SK-N-SH (cell line): ENCODE data around the gene CFAP58. TPM values are rescaled to one million over a fixed set of nuclear protein-coding genes. Genes with fewer than 3 reads are reported as not detected.

ENCODE experiments used
- CTCF ChIA-PET: fragments of 300-600, 350-600 bp; formaldehyde crosslinking; extraction: SDS; loops from one replicate; lab custom pipeline; 2021; lab: Yijun Ruan, JAX
- POLR2A ChIA-PET: fragments of 350-600 bp; sonication (Branson Sonifier 250); formaldehyde crosslinking; extraction: SDS; loops from one replicate; lab custom pipeline; 2020; ENCODE audit warnings: antibody characterized with exemption, inconsistent platforms; lab: Yijun Ruan, JAX
- DNase-seq: peaks from one replicate; pipeline ENCODE4 v3.0.0; 2012
- H2AFZ ChIP-seq: fragments of 200-600 bp; sonication (generic); 2 replicates; pipeline ENCODE4 v1.8.1; 2016; ENCODE audit warnings: antibody characterized with exemption, mild to moderate bottlenecking, low read depth
- H3F3A ChIP-seq: fragments of 200-600 bp; sonication (generic); replicated peaks from 2 replicates; pipeline ENCODE3; 2016; ENCODE audit warnings: antibody characterized with exemption, mild to moderate bottlenecking; ENCODE audit not compliant: insufficient read depth
- H3K27ac ChIP-seq, 2 experiments: fragments of 200-500 bp in 1 of 2; fragments of 200-600 bp in 1 of 2; sonication (Bioruptor generic) in 1 of 2; sonication (generic), shearing (Covaris generic) in 1 of 2; 2 replicates each; pipeline versions ENCODE4 v1.5.1 to v1.6.1; 2014 to 2016; ENCODE audit warnings: low read depth in 2 of 2, inconsistent platforms in 1 of 2, low read length in 1 of 2, mild to moderate bottlenecking in 1 of 2, mixed read lengths in 1 of 2
- H3K27me3 ChIP-seq: fragments of 200-600 bp; sonication (generic), shearing (Covaris generic); 2 replicates; pipeline ENCODE4 v1.6.1; 2016; ENCODE audit warnings: mixed run types; ENCODE audit not compliant: insufficient read depth
- H3K36me3 ChIP-seq, 2 experiments: fragments of 200-500 bp in 1 of 2; fragments of 200-600 bp in 1 of 2; sonication (Bioruptor generic) in 1 of 2; sonication (generic) in 1 of 2; replicated peaks in 1 of 2; 2 replicates each; pipeline versions ENCODE3 to v1.5.1; 2014 to 2016; ENCODE audit warnings: low read length in 1 of 2, mild to moderate bottlenecking in 1 of 2; ENCODE audit not compliant: insufficient read depth in 2 of 2, control insufficient read depth in 1 of 2
- H3K4me1 ChIP-seq, 2 experiments: fragments of 200-500 bp in 1 of 2; fragments of 200-600 bp in 1 of 2; sonication (Bioruptor generic) in 1 of 2; sonication (generic), shearing (Covaris generic) in 1 of 2; 2 replicates each; pipeline versions ENCODE4 v1.5.1 to v1.6.1; 2014 to 2016; ENCODE audit warnings: low read depth in 1 of 2, low read length in 1 of 2, mixed run types in 1 of 2; ENCODE audit not compliant: insufficient read depth in 2 of 2, control insufficient read depth in 1 of 2
- H3K4me2 ChIP-seq: fragments of 200-600 bp; sonication (generic), shearing (Covaris generic); 2 replicates; pipeline ENCODE4 v1.6.1; 2017; ENCODE audit warnings: mixed run types
- H3K4me3 ChIP-seq, 2 experiments: fragments of 200-500 bp in 1 of 2; fragments of 200-600 bp in 1 of 2; sonication (Bioruptor generic) in 1 of 2; sonication (generic), shearing (Covaris generic) in 1 of 2; 2 replicates each; pipeline versions ENCODE4 v1.5.1 to v1.8.1; 2014 to 2016; ENCODE audit warnings: low read depth in 2 of 2, inconsistent platforms in 1 of 2, low read length in 1 of 2, mild to moderate bottlenecking in 1 of 2, mixed read lengths in 1 of 2, moderate library complexity in 1 of 2
- H3K79me2 ChIP-seq: fragments of 200-600 bp; sonication (generic); 2 replicates; pipeline ENCODE4 v1.8.1; 2017; ENCODE audit warnings: mild to moderate bottlenecking; ENCODE audit not compliant: insufficient read depth
- H3K9ac ChIP-seq: fragments of 200-600 bp; sonication (generic); 2 replicates; pipeline ENCODE4 v1.6.1; 2017; ENCODE audit warnings: mixed run types
- H3K9me2 ChIP-seq: fragments of 200-600 bp; sonication (generic); 2 replicates; pipeline ENCODE4 v1.6.1; 2017; ENCODE audit warnings: mixed run types
- H3K9me3 ChIP-seq: fragments of 200-600 bp; sonication (generic); 2 replicates; pipeline ENCODE4 v1.6.1; 2017; ENCODE audit warnings: mixed run types, mild to moderate bottlenecking, moderate library complexity
- H4K20me1 ChIP-seq: fragments of 200-600 bp; sonication (generic); 2 replicates; pipeline ENCODE4 v1.6.1; 2017; ENCODE audit warnings: mild to moderate bottlenecking, mixed run types; ENCODE audit not compliant: insufficient read depth
- EP300 ChIP-seq, 2 experiments: IDR thresholded peaks; 2 replicates each; pipeline versions ENCODE4 v1.4.0 to v1.6.1; 2012; ENCODE audit warnings: borderline replicate concordance in 1 of 2, low read depth in 1 of 2, low read length in 1 of 2
- FOSL2 ChIP-seq: IDR thresholded peaks from 2 replicates; pipeline ENCODE4 v1.4.0; 2012; ENCODE audit warnings: low read depth, mild to moderate bottlenecking, moderate library complexity, borderline replicate concordance
- GABPA ChIP-seq: IDR thresholded peaks from 2 replicates; pipeline ENCODE4 v1.4.0; 2012; ENCODE audit warnings: low read depth, mild to moderate bottlenecking
- MEF2A ChIP-seq: IDR thresholded peaks from 2 replicates; pipeline ENCODE4 v1.4.0; 2012; ENCODE audit warnings: low read depth, borderline replicate concordance
- NFIC ChIP-seq: IDR thresholded peaks from 2 replicates; pipeline ENCODE4 v1.4.0; 2012; ENCODE audit warnings: borderline replicate concordance
- POLR2AphosphoS5 ChIP-seq: IDR thresholded peaks from 2 replicates; pipeline ENCODE4 v1.6.1; 2012; ENCODE audit warnings: low read depth, low read length
- RAD21 ChIP-seq: IDR thresholded peaks from 2 replicates; pipeline ENCODE4 v1.6.1; 2012; ENCODE audit warnings: mild to moderate bottlenecking, low read length
- RXRA ChIP-seq: IDR thresholded peaks from 2 replicates; pipeline ENCODE4 v1.4.0; 2012; ENCODE audit warnings: low read depth, mild to moderate bottlenecking, borderline replicate concordance
- SMC3 ChIP-seq: IDR thresholded peaks from 2 replicates; pipeline ENCODE4 v1.6.1; 2012; ENCODE audit warnings: low read depth, low read length, improper control_type of control experiment
- TEAD4 ChIP-seq: IDR thresholded peaks from 2 replicates; pipeline ENCODE4 v1.4.0; 2012; ENCODE audit warnings: mild to moderate bottlenecking, borderline replicate concordance; ENCODE audit not compliant: insufficient read depth
- YY1 ChIP-seq: IDR thresholded peaks from 2 replicates; pipeline ENCODE4 v1.4.0; 2012; ENCODE audit warnings: low read depth, mild to moderate bottlenecking
- WGBS: methylation state at CpG from one replicate; pipeline ENCODE4 v1.1.6; 2017; ENCODE audit warnings: low lambda C conversion rate; 5-methylcytosine and 5-hydroxymethylcytosine counted together
- polyA plus RNA-seq, 3 experiments: library from polyadenylated mRNA; depleted of rRNA; stranded (reverse); fragments of >200 nt; gene quantifications; 2 replicates each; pipeline ENCODE4 v1.2.3, GENCODE V29; 2012
- TF ChIP-seq, protein P1 (sequence below): fragments of 200-600 bp; sonication (generic); IDR thresholded peaks from 2 replicates; pipeline ENCODE4 v1.6.1; 2017; ENCODE audit warnings: antibody characterized with exemption, mild to moderate bottlenecking, moderate library complexity
- TF ChIP-seq, protein P2 (sequence below): fragments of 150-350 bp; IDR thresholded peaks from 2 replicates; pipeline ENCODE4 v1.6.1; 2016; ENCODE audit warnings: mild to moderate bottlenecking, low read depth, low read length

The CFAP58 gene
- polyA plus RNA-seq, 1 of the 3 experiments (the other 2 are of a cell fraction): 0.38 TPM

DNA sequence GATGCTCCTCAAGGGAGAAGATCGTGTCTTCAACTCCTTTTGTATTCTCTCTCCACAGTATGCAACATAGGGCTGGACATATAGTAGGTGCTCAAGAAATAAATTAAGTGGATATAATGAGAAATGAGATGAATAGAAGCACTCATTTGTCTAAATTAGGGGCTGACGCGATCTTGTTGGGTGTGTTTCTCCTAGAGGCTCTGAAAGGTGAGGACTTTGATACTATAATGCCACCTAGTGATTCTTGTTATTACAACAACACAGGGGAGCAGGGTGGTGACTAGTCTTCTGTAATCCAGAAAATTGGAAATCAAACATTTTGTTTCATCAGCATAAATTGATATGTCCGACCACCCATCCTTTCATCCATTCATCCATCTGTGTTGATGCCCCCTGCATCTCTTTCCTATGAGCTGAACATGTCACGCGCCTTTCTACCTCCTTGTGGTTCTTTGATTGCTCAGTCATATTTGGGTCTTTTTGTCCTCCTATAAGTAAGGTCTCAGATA is 3.5 kb upstream of the CFAP58 start:
- Histone ChIP-seq H2AFZ (no peak overlapping the region), H3K27me3 (no peaks in the 10 kb centered on the region), H3K36me3 (no peaks in the 10 kb centered on the region), H3K9me2 (no peaks in the 10 kb centered on the region), H4K20me1 (no peaks in the 10 kb centered on the region), H3K4me1 (peaks cover 5 to 13% of the 10 kb centered on the region in 2 experiments; a peak in 3 of 4 replicates), H3K79me2 (no peaks in the 10 kb centered on the region), H3K9me3 (no peaks in the 10 kb centered on the region), H3K4me3 (no peak overlapping the region), H3K4me2 (no peak overlapping the region), H3K9ac (no peak overlapping the region), H3F3A (peaks cover 8% of the 10 kb centered on the region), H3K27ac (no peak overlapping the region)
- 43% methylated on average over 6 of the region's 6 CpGs for WGBS
- DNase-seq: peak; percentile 55
- ChIA-PET POLR2A (no interaction called here), CTCF (interaction anchor here (0.8 to 7.0 kb wide), 24 partner anchors 12 to 272 kb away, joined by 3 to 229 read pairs (median 6); partner anchors contain the start of gene ITPRIP)
- peak; percentile 93 for TF ChIP-seq RAD21
- no peak for TF ChIP-seq NFIC
- TF ChIP-seq EP300 (IDR thresholded peaks at IDR 0.05; ENCODE audit: borderline replicate concordance in 1 of 2, low read depth in 1 of 2, low read length in 1 of 2): no peak
- TF ChIP-seq, protein P1, sequence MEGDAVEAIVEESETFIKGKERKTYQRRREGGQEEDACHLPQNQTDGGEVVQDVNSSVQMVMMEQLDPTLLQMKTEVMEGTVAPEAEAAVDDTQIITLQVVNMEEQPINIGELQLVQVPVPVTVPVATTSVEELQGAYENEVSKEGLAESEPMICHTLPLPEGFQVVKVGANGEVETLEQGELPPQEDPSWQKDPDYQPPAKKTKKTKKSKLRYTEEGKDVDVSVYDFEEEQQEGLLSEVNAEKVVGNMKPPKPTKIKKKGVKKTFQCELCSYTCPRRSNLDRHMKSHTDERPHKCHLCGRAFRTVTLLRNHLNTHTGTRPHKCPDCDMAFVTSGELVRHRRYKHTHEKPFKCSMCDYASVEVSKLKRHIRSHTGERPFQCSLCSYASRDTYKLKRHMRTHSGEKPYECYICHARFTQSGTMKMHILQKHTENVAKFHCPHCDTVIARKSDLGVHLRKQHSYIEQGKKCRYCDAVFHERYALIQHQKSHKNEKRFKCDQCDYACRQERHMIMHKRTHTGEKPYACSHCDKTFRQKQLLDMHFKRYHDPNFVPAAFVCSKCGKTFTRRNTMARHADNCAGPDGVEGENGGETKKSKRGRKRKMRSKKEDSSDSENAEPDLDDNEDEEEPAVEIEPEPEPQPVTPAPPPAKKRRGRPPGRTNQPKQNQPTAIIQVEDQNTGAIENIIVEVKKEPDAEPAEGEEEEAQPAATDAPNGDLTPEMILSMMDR: peak; percentile 75
- TF ChIP-seq SMC3: peak; percentile 80

GRCh38 chr10:104351061-104351702 is 2.5 kb upstream of the CFAP58 start:
- Histone ChIP-seq H3K4me1 (peaks cover 5 to 13% of the 10 kb centered on the region in 2 experiments; a peak in 3 of 4 replicates), H3K4me2 (no peak overlapping the region), H3K27me3 (no peaks in the 10 kb centered on the region), H3K4me3 (no peak overlapping the region), H3K79me2 (no peaks in the 10 kb centered on the region), H3K9me2 (no peaks in the 10 kb centered on the region), H3K9me3 (no peaks in the 10 kb centered on the region), H3K27ac (peak overlapping the region in 1 of 2 experiments; percentile 22; a peak in 1 of 4 replicates), H4K20me1 (no peaks in the 10 kb centered on the region), H3K9ac (no peak overlapping the region), H2AFZ (no peak overlapping the region), H3K36me3 (no peaks in the 10 kb centered on the region), H3F3A (peaks cover 11% of the 10 kb centered on the region)
- DNase-seq: no peak
- WGBS: 42% methylated on average over 2 of the region's 2 CpGs
- POLR2A ChIA-PET: no interaction called here
- no peak for TF ChIP-seq RXRA
- CTCF ChIA-PET: interaction anchor here (0.8 to 7.0 kb wide), 22 partner anchors 13 to 271 kb away, joined by 3 to 229 read pairs (median 6); partner anchors contain the start of gene ITPRIP

GRCh38 chr10:104351919-104352318 is 1.7 kb upstream of the CFAP58 start:
- no peak overlapping the region; the same call in 1 of the 2 replicates for H3K9ac ChIP-seq
- no peaks in the 10 kb centered on the region for H3K27me3 ChIP-seq
- H3K4me2 ChIP-seq: peak overlapping the region; percentile 77
- H3K27ac ChIP-seq: peak overlapping the region in 1 of 2 experiments; percentile 22; a peak in 1 of 4 replicates
- no peak for DNase-seq
- ChIA-PET CTCF (interaction anchor here (1.2 to 7.0 kb wide), 14 partner anchors 10 to 271 kb away, joined by 3 to 229 read pairs (median 14); partner anchors contain the start of gene ITPRIP), POLR2A (no interaction called here)
- peaks cover 5 to 13% of the 10 kb centered on the region in 2 experiments; a peak in 3 of 4 replicates for H3K4me1 ChIP-seq
- peaks cover 11% of the 10 kb centered on the region for H3F3A ChIP-seq
- no peaks in the 10 kb centered on the region for H3K79me2 ChIP-seq
- 88% methylated on average over 1 of the region's 1 CpG for WGBS
- H3K36me3 ChIP-seq: no peaks in the 10 kb centered on the region
- H3K9me3 ChIP-seq: no peaks in the 10 kb centered on the region
- no peaks in the 10 kb centered on the region for H3K9me2 ChIP-seq
- H4K20me1 ChIP-seq: no peaks in the 10 kb centered on the region
- no peak overlapping the region for H2AFZ ChIP-seq
- peak overlapping the region in 1 of 2 experiments; percentile 66; a peak in 1 of 4 replicates for H3K4me3 ChIP-seq
- TF ChIP-seq MEF2A: no peak
- TF ChIP-seq FOSL2: no peak
- no peak for TF ChIP-seq TEAD4
- no peak for TF ChIP-seq NFIC
- TF ChIP-seq GABPA: no peak
- TF ChIP-seq POLR2AphosphoS5: no peak
- no peak for TF ChIP-seq YY1
- TF ChIP-seq, protein P2, sequence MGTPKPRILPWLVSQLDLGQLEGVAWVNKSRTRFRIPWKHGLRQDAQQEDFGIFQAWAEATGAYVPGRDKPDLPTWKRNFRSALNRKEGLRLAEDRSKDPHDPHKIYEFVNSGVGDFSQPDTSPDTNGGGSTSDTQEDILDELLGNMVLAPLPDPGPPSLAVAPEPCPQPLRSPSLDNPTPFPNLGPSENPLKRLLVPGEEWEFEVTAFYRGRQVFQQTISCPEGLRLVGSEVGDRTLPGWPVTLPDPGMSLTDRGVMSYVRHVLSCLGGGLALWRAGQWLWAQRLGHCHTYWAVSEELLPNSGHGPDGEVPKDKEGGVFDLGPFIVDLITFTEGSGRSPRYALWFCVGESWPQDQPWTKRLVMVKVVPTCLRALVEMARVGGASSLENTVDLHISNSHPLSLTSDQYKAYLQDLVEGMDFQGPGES: no peak
